CD4-positive, alpha-beta memory T cell (primary cell): ENCODE results near the gene PRDM1. TPM values are rescaled to one million over a fixed set of nuclear protein-coding genes. Genes with fewer than 3 reads are reported as not detected.
A peak's percentile ranks its signal among the peaks of the same experiment; 100 is the strongest.

Experiments
- CTCF ChIA-PET: fragments of 350-600 bp; sonication (Branson Sonifier 250); formaldehyde crosslinking; loops from one replicate; lab custom pipeline; 2021; ENCODE audit warnings: inconsistent platforms; ENCODE audit not compliant: partially characterized antibody; lab: Charles Lee
- POLR2A ChIA-PET: fragments of 350-600 bp; sonication (Branson Sonifier 250); formaldehyde crosslinking; loops from one replicate; lab custom pipeline; 2021; ENCODE audit not compliant: partially characterized antibody; lab: Charles Lee
- DNase-seq, 5 donors: peaks; one replicate each; pipeline versions ENCODE4 v3.0.0 to v3.0.0-alpha.2; 2020 to 2022; ENCODE audit warnings: mixed read lengths in 1 of 5
- H3K27ac ChIP-seq: one replicate; pipeline ENCODE4 v1.7.0; 2013; ENCODE audit warnings: low read depth, low read length
- H3K27me3 ChIP-seq: 2 replicates; pipeline ENCODE4 v1.7.0; 2013; ENCODE audit warnings: mild to moderate bottlenecking, low read length, moderate library complexity; ENCODE audit not compliant: insufficient read depth
- H3K36me3 ChIP-seq: 2 replicates; pipeline ENCODE4 v1.7.0; 2013; ENCODE audit warnings: mild to moderate bottlenecking, low read length, moderate library complexity; ENCODE audit not compliant: insufficient read depth
- H3K4me1 ChIP-seq: 2 replicates; pipeline ENCODE4 v1.7.0; 2013; ENCODE audit warnings: mild to moderate bottlenecking, low read length, moderate library complexity; ENCODE audit not compliant: insufficient read depth
- H3K4me3 ChIP-seq, 2 donors: one replicate each; pipeline ENCODE4 v1.7.0; 2013; ENCODE audit warnings: low read length in 2 of 2, mild to moderate bottlenecking in 1 of 2
- H3K9me3 ChIP-seq, 2 donors: one replicate each; pipeline ENCODE4 v1.7.0; 2013; ENCODE audit warnings: low read length in 2 of 2, control low read depth in 1 of 2; ENCODE audit not compliant: control insufficient read depth in 1 of 2
- H3K27ac Mint-ChIP-seq, 7 donors: one replicate each; pipeline ENCODE4 v1.8.0; 2020 to 2021; ENCODE audit warnings: mixed read lengths in 7 of 7, mild to moderate bottlenecking in 6 of 7, inconsistent platforms in 3 of 7, moderate library complexity in 3 of 7
- H3K27me3 Mint-ChIP-seq, 2 donors: one replicate each; pipeline ENCODE4 v1.8.0; 2020 to 2021; ENCODE audit warnings: mixed read lengths in 2 of 2
- H3K36me3 Mint-ChIP-seq, 2 donors: one replicate each; pipeline ENCODE4 v1.8.0; 2020 to 2021; ENCODE audit warnings: mixed read lengths in 2 of 2, inconsistent platforms in 1 of 2, mild to moderate bottlenecking in 1 of 2
- H3K4me1 Mint-ChIP-seq, 4 donors: one replicate each; pipeline ENCODE4 v1.8.0; 2020 to 2021; ENCODE audit warnings: mixed read lengths in 4 of 4, mild to moderate bottlenecking in 1 of 4
- H3K4me3 Mint-ChIP-seq, 8 donors: one replicate each; pipeline ENCODE4 v1.8.0; 2020 to 2021; ENCODE audit warnings: mixed read lengths in 8 of 8, mild to moderate bottlenecking in 7 of 8, moderate library complexity in 6 of 8, inconsistent platforms in 3 of 8
- H3K9me3 Mint-ChIP-seq, 8 donors: one replicate each; pipeline ENCODE4 v1.8.0; 2020 to 2021; ENCODE audit warnings: mixed read lengths in 8 of 8, mild to moderate bottlenecking in 5 of 8, inconsistent platforms in 3 of 8, moderate library complexity in 1 of 8
- intact Hi-C: fragments of 100-400 bp; cut with micrococcal nuclease; formaldehyde crosslinking; loops from one replicate; pipeline ENCODE4 v1.15.1; 2023
- polyA plus RNA-seq, 2 donors: library from polyadenylated mRNA; unstranded; fragments of 300-500 nt; fragmentation: Illumina TruSeq; gene quantifications; one replicate each; pipeline ENCODE4 v1.2.3, GENCODE V29; 2021
- total RNA-seq, 2 experiments: library from RNA; stranded (reverse); gene quantifications; one replicate each; pipeline ENCODE4 v1.2.3, GENCODE V29; 2021

The PRDM1 gene
- total and polyA plus RNA-seq, 4 experiments from 2014 or later: 33.4 to 97.0 (median 39.7) TPM

DNA sequence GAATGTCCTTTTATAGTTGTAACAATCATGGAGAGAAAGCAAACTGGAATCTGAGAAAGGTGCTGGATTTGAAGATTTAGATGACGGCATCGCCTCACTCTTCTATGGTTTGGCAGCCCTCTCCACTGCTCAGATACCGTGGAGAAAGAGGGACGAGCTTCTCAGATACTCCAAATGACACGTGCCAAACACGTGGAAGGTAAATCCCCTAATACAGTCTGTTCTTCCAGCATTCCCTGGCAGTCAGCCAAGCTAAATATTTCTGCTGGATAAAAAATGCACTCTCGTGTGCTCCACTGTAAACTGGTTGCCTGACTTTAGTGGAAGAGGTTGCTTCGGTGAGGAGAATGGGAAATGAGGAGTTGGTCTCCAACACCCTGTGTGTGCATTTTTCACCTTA lies 16.7 kb upstream of the PRDM1 start:
- no peaks in the 10 kb centered on the region for H3K36me3 Mint-ChIP-seq
- Histone ChIP-seq H3K4me3 (no peak overlapping the region), H3K27ac (no peak overlapping the region), H3K9me3 (no peaks in the 10 kb centered on the region), H3K36me3 (no peaks in the 10 kb centered on the region), H3K4me1 (no peaks in the 10 kb centered on the region), H3K27me3 (no peaks in the 10 kb centered on the region)
- CTCF ChIA-PET: interaction anchor here (0.8 to 1.2 kb wide), 2 partner anchors 13 to 21 kb away, joined by 4 to 5 read pairs; no protein-coding TSS in a partner anchor
- H3K27ac Mint-ChIP-seq: no peak overlapping the region
- H3K4me3 Mint-ChIP-seq: no peak overlapping the region
- H3K27me3 Mint-ChIP-seq: peaks cover 0 to 1% of the 10 kb centered on the region in 2 donors
- no peaks in the 10 kb centered on the region for H3K9me3 Mint-ChIP-seq
- POLR2A ChIA-PET: no interaction called here
- H3K4me1 Mint-ChIP-seq: no peaks in the 10 kb centered on the region
- intact Hi-C loops: no loop called here
- no peak for DNase-seq

DNA sequence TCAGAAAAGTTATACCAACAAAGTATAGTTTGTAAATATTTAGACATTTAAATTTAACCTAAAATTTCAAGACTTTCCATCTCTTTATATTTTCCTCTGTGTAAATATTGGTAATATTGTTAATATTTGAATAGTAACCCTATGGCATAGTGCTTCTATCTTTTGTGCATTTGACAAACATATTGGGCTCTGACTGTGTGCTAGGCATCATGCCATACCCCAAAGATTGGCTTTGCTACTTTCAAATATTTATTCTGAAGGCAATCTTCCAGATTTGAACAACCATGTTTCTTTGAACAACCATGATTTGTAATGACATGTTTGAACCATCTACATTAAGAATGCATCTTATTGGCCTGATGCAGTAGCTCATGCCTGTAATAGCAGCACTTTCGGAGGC lies 15.5 kb upstream of the PRDM1 start:
- no peak overlapping the region for H3K27ac Mint-ChIP-seq

DNA sequence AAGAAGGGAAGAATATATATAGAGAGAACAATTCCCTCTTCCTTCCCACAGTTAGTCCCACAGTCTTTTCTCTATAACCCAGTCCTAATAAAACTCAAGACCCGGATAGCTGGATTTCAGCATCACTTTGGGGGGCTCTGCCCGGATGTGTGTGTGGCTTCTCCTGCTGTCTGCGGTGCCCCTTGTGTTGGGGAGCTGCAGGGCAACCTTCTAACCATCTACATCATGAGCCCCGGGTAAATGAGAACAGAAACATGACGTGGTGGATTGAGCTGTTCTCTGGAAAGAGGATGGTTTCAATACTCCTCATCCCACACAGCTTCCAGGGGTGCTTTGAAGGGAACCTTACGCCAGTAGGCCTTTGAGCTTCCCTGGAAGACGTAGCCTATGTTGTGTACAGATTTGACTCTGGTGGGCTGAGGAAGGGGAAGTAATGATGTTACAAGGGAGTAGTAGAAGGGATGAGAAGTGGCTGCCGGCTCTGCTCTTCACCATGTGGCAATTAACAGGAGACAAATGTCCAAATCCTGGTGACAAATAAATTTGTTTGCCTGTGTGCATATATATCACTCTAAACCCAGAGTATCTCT lies 13.5 kb upstream of the PRDM1 start:
- Mint-ChIP-seq H3K9me3 (no peaks in the 10 kb centered on the region), H3K4me3 (no peak overlapping the region), H3K27ac (no peak overlapping the region), H3K27me3 (no peaks in the 10 kb centered on the region), H3K36me3 (no peaks in the 10 kb centered on the region), H3K4me1 (no peaks in the 10 kb centered on the region)
- Histone ChIP-seq H3K27me3 (no peaks in the 10 kb centered on the region), H3K27ac (no peak overlapping the region), H3K9me3 (no peaks in the 10 kb centered on the region), H3K4me1 (no peaks in the 10 kb centered on the region), H3K36me3 (no peaks in the 10 kb centered on the region), H3K4me3 (no peak overlapping the region)
- ChIA-PET POLR2A (interaction anchor here (1.2 kb wide), 1 partner anchor 80 kb away, joined by 3 read pairs; no protein-coding TSS in a partner anchor), CTCF (interaction anchor here (0.9 to 1.2 kb wide), 3 partner anchors 9 to 151 kb away, joined by 3 read pairs; no protein-coding TSS in a partner anchor)
- DNase-seq: no peak
- intact Hi-C loops: no loop called here

More for the DNA sequence above, 15.5 kb upstream of the PRDM1 start:
- CTCF ChIA-PET: no interaction called here
- H3K27me3 ChIP-seq: no peaks in the 10 kb centered on the region
- Mint-ChIP-seq H3K4me1 (no peaks in the 10 kb centered on the region), H3K27me3 (peaks cover 0 to 1% of the 10 kb centered on the region in 2 donors), H3K4me3 (no peak overlapping the region), H3K36me3 (no peaks in the 10 kb centered on the region), H3K9me3 (no peaks in the 10 kb centered on the region)
- no peaks in the 10 kb centered on the region for H3K36me3 ChIP-seq
- H3K27ac ChIP-seq: no peak overlapping the region
- H3K4me3 ChIP-seq: no peak overlapping the region
- no peaks in the 10 kb centered on the region for H3K4me1 ChIP-seq
- DNase-seq: no peak
- no peaks in the 10 kb centered on the region for H3K9me3 ChIP-seq
- intact Hi-C loops: no loop called here
- POLR2A ChIA-PET: no interaction called here

DNA sequence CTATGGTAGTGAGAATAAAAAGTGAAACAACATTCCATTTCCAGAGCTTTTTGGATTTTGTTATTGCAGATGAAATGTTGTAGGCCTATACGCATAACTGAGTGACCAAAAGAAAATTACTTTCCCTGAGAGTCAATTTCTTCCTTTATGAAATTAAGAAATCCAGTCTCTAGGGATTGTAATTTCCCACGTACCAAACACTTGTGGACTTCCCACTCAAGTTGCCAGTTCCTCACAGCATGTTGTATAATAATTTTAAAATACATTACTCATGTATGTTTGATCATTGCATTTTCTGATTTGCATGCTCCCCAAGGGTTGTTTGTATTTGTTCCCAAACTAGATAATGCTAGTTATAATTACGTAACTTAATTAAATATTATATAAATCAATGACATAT lies 12.0 kb upstream of the PRDM1 start:
- intact Hi-C loops: no loop called here
- Histone ChIP-seq H3K27ac (no peak overlapping the region), H3K27me3 (no peaks in the 10 kb centered on the region), H3K4me1 (no peaks in the 10 kb centered on the region), H3K9me3 (no peaks in the 10 kb centered on the region), H3K36me3 (no peaks in the 10 kb centered on the region), H3K4me3 (no peak overlapping the region)
- no peaks in the 10 kb centered on the region for H3K36me3 Mint-ChIP-seq
- no peaks in the 10 kb centered on the region for H3K4me1 Mint-ChIP-seq
- H3K27ac Mint-ChIP-seq: no peak overlapping the region
- ChIA-PET CTCF (no interaction called here), POLR2A (no interaction called here)
- no peak for DNase-seq
- no peak overlapping the region for H3K4me3 Mint-ChIP-seq
- no peaks in the 10 kb centered on the region for H3K9me3 Mint-ChIP-seq
- no peaks in the 10 kb centered on the region for H3K27me3 Mint-ChIP-seq

DNA sequence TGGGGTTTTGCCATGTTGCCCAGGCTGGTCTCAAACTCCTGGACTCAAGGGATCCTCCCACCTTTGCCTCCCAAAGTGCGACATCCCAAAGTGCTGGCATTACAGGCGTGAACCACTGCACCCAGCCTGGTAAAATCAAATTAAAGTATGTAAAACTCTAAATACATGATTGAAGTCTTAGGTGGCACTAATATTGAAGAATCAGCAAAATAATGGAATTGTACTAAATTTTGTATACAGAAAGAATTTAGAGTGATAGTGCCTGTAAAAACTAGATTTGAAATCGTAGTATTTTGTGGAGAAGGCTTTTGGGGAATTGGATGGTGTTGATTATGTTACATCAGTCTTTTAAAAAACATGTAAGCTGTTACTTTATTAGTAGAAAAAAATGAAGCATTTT lies 10.0 kb upstream of the PRDM1 start:
- Mint-ChIP-seq H3K4me1 (peaks cover 0 to 12% (median 5%) of the 10 kb centered on the region in 4 donors), H3K9me3 (no peaks in the 10 kb centered on the region), H3K27ac (no peak overlapping the region), H3K4me3 (no peak overlapping the region), H3K36me3 (no peaks in the 10 kb centered on the region), H3K27me3 (no peaks in the 10 kb centered on the region)
- H3K27me3 ChIP-seq: no peaks in the 10 kb centered on the region
- ChIA-PET POLR2A (no interaction called here), CTCF (interaction anchor here (1.3 kb wide), 1 partner anchor 14 kb away, joined by 3 read pairs; no protein-coding TSS in a partner anchor)
- no peak overlapping the region for H3K4me3 ChIP-seq
- no peaks in the 10 kb centered on the region for H3K4me1 ChIP-seq
- DNase-seq: no peak
- H3K27ac ChIP-seq: no peak overlapping the region
- no peaks in the 10 kb centered on the region for H3K9me3 ChIP-seq
- intact Hi-C loops: no loop called here
- H3K36me3 ChIP-seq: no peaks in the 10 kb centered on the region

DNA sequence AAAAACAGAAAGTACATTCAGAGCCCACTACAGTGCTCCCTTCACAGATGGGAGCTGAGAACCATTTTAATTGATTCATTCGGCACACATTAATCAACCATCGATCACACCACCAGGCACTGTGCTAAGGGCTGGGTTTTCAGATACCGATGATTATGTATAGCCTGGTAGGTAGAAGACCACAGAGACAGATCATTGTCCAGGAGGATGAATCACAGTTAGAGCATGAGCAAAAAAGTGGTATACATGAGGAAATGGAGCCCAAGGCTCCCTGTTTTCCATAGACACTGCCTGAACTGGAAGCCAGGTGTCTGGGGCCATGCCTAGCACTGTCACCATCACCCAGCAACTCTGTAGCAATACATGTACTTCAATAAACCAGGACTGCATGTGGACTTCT lies 9.0 kb upstream of the PRDM1 start:
- Mint-ChIP-seq H3K27ac (peak overlapping the region in 1 of 7 donors; percentile 51), H3K4me1 (peaks cover 4 to 18% (median 11%) of the 10 kb centered on the region in 4 donors), H3K27me3 (no peaks in the 10 kb centered on the region), H3K4me3 (no peak overlapping the region), H3K36me3 (no peaks in the 10 kb centered on the region), H3K9me3 (no peaks in the 10 kb centered on the region)
- no peak overlapping the region for H3K27ac ChIP-seq
- H3K9me3 ChIP-seq: no peaks in the 10 kb centered on the region
- no peak for DNase-seq
- no peaks in the 10 kb centered on the region for H3K27me3 ChIP-seq
- H3K4me1 ChIP-seq: no peaks in the 10 kb centered on the region
- ChIA-PET POLR2A (no interaction called here), CTCF (no interaction called here)
- H3K4me3 ChIP-seq: no peak overlapping the region
- no peaks in the 10 kb centered on the region for H3K36me3 ChIP-seq
- intact Hi-C loops: no loop called here

DNA sequence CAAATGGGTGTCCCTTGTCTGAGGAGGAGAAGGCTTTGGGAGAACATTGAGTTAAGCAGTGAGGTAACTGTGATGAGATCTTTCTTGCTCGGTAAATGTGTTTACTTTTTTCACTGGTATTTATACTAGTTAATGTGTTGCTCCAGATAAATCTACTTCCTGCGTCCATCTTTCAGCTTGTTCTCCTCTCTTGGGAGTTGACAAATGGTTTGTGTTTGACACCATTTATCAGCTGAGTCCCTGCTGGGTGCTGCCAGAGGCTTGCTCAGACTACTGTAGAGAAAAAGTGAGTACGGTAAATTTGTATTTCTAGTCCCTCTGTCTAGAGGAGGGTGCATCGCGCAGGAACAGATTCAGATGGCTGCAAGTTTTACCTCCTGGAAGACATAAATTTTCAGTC lies 8.3 kb upstream of the PRDM1 start:
- Mint-ChIP-seq H3K4me3 (no peak overlapping the region), H3K27me3 (no peaks in the 10 kb centered on the region), H3K9me3 (no peaks in the 10 kb centered on the region), H3K36me3 (no peaks in the 10 kb centered on the region), H3K4me1 (peaks cover 9 to 25% (median 17%) of the 10 kb centered on the region in 4 donors), H3K27ac (peak overlapping the region in 2 of 7 donors; percentile 4 to 17)
- ChIA-PET CTCF (no interaction called here), POLR2A (no interaction called here)
- no peak for DNase-seq
- intact Hi-C loops: no loop called here
- Histone ChIP-seq H3K36me3 (no peaks in the 10 kb centered on the region), H3K27ac (no peak overlapping the region), H3K9me3 (no peaks in the 10 kb centered on the region), H3K27me3 (no peaks in the 10 kb centered on the region), H3K4me1 (peaks cover 5% of the 10 kb centered on the region), H3K4me3 (no peak overlapping the region)
